Psoas muscle (tissue), 8 donors: ENCODE data around the gene TMEM131L. TPM values are rescaled to one million over a fixed set of nuclear protein-coding genes. Genes with fewer than 3 reads are reported as not detected.
"Not testable (repeated sequence)": the region's sequence is repeated elsewhere in the genome, so short reads cannot be mapped to it uniquely, and the experiment has no call there.

ENCODE experiments used
- ATAC-seq, 4 donors: fragments of 200-7000 bp; cut with Tn5 transposase; one replicate each; pipeline ENCODE4 v1.9.1; 2020; ENCODE audit warnings: moderate library complexity in 3 of 4, mild to moderate bottlenecking in 2 of 4
- DNase-seq, 2 donors: peaks; one replicate each; pipeline ENCODE4 v3.0.0-alpha.2; 2020
- H3K27ac ChIP-seq: fragments of 200-600 bp; one replicate; pipeline ENCODE4 v1.8.0; 2022
- H3K27me3 ChIP-seq, 3 donors: fragments of 200-600 bp in 1 of 3; one replicate each; pipeline versions ENCODE4 v1.6.1 to v1.8.0; 2013 to 2022; ENCODE audit warnings: low read length in 2 of 3, mild to moderate bottlenecking in 2 of 3, moderate library complexity in 1 of 3; ENCODE audit not compliant: insufficient read depth in 3 of 3
- H3K36me3 ChIP-seq, 2 donors: fragments of 200-600 bp in 1 of 2; one replicate each; pipeline versions ENCODE4 v1.6.1 to v1.8.0; 2013 to 2022; ENCODE audit warnings: low read depth in 1 of 2, mild to moderate bottlenecking in 1 of 2, moderate library complexity in 1 of 2; ENCODE audit not compliant: insufficient read depth in 1 of 2
- H3K4me1 ChIP-seq: fragments of 200-600 bp; one replicate; pipeline ENCODE4 v1.8.0; 2022
- H3K4me3 ChIP-seq: fragments of 200-600 bp; one replicate; pipeline ENCODE4 v1.8.0; 2022; ENCODE audit warnings: mild to moderate bottlenecking
- H3K9me3 ChIP-seq: fragments of 200-600 bp; one replicate; pipeline ENCODE4 v1.8.0; 2022
- WGBS, 3 donors: extraction: QIAGEN DNeasy Blood & Tissue Kit; methylation state at CpG; one replicate each; pipeline versions ENCODE4 v1.1.6 to v1.1.7; 2013; 5-methylcytosine and 5-hydroxymethylcytosine counted together
- intact Hi-C, 2 donors: fragments of 100-400 bp; cut with DNase I; formaldehyde crosslinking; loops; one replicate each; pipeline versions ENCODE4 v1.11.0 to v1.14.2; 2022
- polyA plus RNA-seq, 3 donors: library from polyadenylated mRNA; stranded (reverse); fragments of 200-250 nt; gene quantifications; one replicate each; pipeline ENCODE4 v1.2.3, GENCODE V29; 2013
- total RNA-seq, 4 donors: library from RNA; stranded (reverse); fragmentation: NEBNext Ultra II Directional in 2 of 4; extraction: Animal tissue kit (Norgen Biotek cat#: 25700) in 2 of 4; gene quantifications; one replicate each; pipeline versions ENCODE4 v1.2.1 to v1.2.4, GENCODE V29; 2021 to 2023
- TF ChIP-seq, protein P1 (sequence below): fragments of 200-600 bp; IDR thresholded peaks from one replicate; pipeline ENCODE4 v1.8.0; 2022; ENCODE audit warnings: antibody characterized with exemption
- donor health status: healthy with polysubstance abuse.
- donor health status: DM: no; HTN: no; CAD: no; lungs with moderate emphysema.
- donor health status: Bipolar disorder and iron deficiency.
- donor health status: healthy.
- donor health status: DM: yes; HTN: yes; CAD: no.
- donor health status: DM: no; HTN: no; CAD: no.
- donor health status: DM: no; HTN: no; CAD: no.
- donor health status: DM: yes; HTN: yes; CAD: no.

TMEM131L gene
- total and polyA plus RNA-seq, 7 donors: 2.1 to 21.2 (median 6.9) TPM

DNA sequence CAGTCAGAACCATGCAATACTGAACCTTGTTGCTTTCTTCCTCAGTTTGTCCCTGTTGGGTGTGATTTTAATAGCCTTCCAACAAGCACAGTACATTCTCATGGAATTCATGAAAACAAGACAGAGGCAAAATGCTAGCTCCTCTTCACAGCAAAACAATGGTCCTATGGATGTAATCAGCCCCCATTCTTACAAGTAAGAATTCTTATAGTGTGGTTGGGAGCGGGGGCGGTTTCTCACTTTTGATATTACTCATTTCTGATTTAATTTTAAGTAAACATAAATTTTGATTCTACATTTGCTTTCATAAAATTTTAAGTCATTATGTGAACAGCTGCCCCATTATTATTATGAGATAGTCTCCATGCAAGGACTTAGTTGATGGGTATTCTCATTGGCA is 137.1 kb downstream of the TMEM131L start:
- Histone ChIP-seq H3K4me1 (peaks cover 12% of the 10 kb centered on the region), H3K4me3 (no peak overlapping the region), H3K9me3 (no peaks in the 10 kb centered on the region), H3K27ac (no peak overlapping the region), H3K36me3 (peaks cover 6 to 97% of the 10 kb centered on the region in 2 donors), H3K27me3 (no peaks in the 10 kb centered on the region)
- ATAC-seq: no peak
- 96 to 99% (median 97%) methylated on average over 2 of the region's 2 CpGs for WGBS, 3 donors
- TF ChIP-seq, protein P1, sequence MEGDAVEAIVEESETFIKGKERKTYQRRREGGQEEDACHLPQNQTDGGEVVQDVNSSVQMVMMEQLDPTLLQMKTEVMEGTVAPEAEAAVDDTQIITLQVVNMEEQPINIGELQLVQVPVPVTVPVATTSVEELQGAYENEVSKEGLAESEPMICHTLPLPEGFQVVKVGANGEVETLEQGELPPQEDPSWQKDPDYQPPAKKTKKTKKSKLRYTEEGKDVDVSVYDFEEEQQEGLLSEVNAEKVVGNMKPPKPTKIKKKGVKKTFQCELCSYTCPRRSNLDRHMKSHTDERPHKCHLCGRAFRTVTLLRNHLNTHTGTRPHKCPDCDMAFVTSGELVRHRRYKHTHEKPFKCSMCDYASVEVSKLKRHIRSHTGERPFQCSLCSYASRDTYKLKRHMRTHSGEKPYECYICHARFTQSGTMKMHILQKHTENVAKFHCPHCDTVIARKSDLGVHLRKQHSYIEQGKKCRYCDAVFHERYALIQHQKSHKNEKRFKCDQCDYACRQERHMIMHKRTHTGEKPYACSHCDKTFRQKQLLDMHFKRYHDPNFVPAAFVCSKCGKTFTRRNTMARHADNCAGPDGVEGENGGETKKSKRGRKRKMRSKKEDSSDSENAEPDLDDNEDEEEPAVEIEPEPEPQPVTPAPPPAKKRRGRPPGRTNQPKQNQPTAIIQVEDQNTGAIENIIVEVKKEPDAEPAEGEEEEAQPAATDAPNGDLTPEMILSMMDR: no peak
- intact Hi-C loops: no loop called here
- DNase-seq: no peak

DNA sequence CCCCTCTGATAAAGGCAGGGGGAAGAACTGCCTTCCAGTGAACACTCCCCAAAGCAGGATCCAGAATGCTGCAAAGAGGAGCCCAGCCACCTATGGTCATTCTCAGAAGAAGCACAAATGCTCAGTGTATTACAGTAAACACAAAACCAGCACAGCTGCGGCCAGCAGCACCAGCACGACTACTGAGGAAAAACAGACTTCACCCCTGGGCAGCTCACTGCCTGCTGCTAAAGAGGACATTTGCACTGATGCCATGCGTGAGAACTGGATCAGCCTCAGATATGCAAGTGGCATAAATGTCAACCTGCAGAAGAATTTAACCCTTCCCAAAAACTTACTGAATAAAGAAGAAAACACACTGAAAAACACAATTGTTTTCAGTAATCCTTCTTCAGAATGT is 137.7 kb downstream of the TMEM131L start:
- 37 to 61% (median 41%) methylated on average over 3 of the region's 3 CpGs for WGBS, 3 donors
- intact Hi-C loops: no loop called here
- Histone ChIP-seq H3K4me1 (peaks cover 12% of the 10 kb centered on the region), H3K27ac (no peak overlapping the region), H3K36me3 (peaks cover 6 to 91% of the 10 kb centered on the region in 2 donors), H3K27me3 (no peaks in the 10 kb centered on the region), H3K4me3 (no peak overlapping the region), H3K9me3 (no peaks in the 10 kb centered on the region)
- TF ChIP-seq, protein P1: no peak
- ATAC-seq (no peak), DNase-seq (no peak)

DNA sequence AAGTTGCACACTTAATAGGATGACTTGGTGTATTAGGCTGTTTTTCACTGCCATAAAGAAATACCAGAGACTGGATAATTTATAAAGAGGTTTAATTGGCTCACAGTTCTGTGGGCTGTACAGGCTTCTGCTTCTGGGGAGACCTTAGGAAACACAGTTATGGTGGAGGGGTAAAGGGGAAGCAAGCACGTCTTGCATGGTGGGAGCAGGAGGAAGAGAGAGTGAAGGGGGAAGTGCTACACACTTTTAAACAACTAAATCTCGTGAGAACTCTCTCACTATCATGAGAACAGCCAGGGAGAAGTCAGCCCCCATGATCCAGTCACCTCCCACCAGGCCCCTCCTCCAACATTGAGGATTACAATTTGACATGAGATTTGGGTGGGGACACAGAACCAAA is 142.9 kb downstream of the TMEM131L start:
- intact Hi-C loops, H3K4me3 ChIP-seq, H3K27me3 ChIP-seq, H3K9me3 ChIP-seq, ATAC-seq, H3K27ac ChIP-seq, DNase-seq: not testable (repeated sequence)
- H3K4me1 ChIP-seq: peaks cover 12% of the 10 kb centered on the region
- 79 to 83% (median 80%) methylated on average over 2 of the region's 2 CpGs for WGBS, 3 donors
- H3K36me3 ChIP-seq: peaks cover 0 to 85% of the 10 kb centered on the region in 2 donors

GRCh38 chr4:153610623-153611376 is 144.6 kb downstream of the TMEM131L start:
- WGBS, 3 donors: 69 to 73% (median 73%) methylated on average over 5 of the region's 5 CpGs
- H3K27me3 ChIP-seq: no peaks in the 10 kb centered on the region
- peaks cover 0 to 85% of the 10 kb centered on the region in 2 donors for H3K36me3 ChIP-seq
- H3K4me3 ChIP-seq: no peak overlapping the region
- H3K27ac ChIP-seq: no peak overlapping the region
- TF ChIP-seq, protein P1: no peak
- no peak for DNase-seq
- no peak for ATAC-seq
- intact Hi-C loops: no loop called here
- no peaks in the 10 kb centered on the region for H3K9me3 ChIP-seq
- peaks cover 4% of the 10 kb centered on the region for H3K4me1 ChIP-seq

DNA sequence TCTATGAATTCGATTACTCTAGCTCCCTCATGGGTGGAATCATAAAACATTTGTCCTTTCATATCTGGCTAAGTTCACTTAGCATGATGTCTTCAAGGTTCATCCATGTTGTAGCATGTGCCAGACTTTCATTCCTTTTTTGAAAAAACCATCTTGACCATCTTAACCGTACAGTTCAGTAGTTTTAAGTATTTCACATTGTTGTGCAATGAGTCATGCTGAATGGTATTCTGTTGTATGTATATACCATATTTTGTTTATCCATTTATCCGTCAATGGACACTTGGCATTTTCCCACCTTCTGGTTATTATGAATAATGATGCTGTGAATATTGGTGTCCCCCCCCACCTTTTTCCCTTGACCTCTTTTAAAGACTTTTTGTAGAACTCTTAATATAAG is 145.5 kb downstream of the TMEM131L start:
- ATAC-seq (no peak), DNase-seq (no peak)
- peaks cover 0 to 85% of the 10 kb centered on the region in 2 donors for H3K36me3 ChIP-seq
- no peaks in the 10 kb centered on the region for H3K9me3 ChIP-seq
- H3K27me3 ChIP-seq: no peaks in the 10 kb centered on the region
- no peaks in the 10 kb centered on the region for H3K4me1 ChIP-seq
- TF ChIP-seq, protein P1: no peak
- intact Hi-C loops: no loop called here
- no peak overlapping the region for H3K27ac ChIP-seq
- H3K4me3 ChIP-seq: no peak overlapping the region
- WGBS, 3 donors: 85 to 96% (median 94%) methylated on average over 3 of the region's 3 CpGs
